Natural killer cell (primary cell): Measurements from ENCODE around the gene RABGAP1L. TPM values are rescaled to one million over a fixed set of nuclear protein-coding genes. Genes with fewer than 3 reads are reported as not detected.
A peak's percentile ranks its signal among the peaks of the same experiment; 100 is the strongest.

Experiments
- ATAC-seq, 3 donors: fragments of 150-1000 bp in 2 of 3; fragments of 200-7000 bp in 1 of 3; cut with Tn5 transposase; 1 replicate in 1 of 3; 2 replicates in 2 of 3; pipeline ENCODE4 v1.10.0; 2021; ENCODE audit warnings: mild to moderate bottlenecking in 2 of 3, moderate library complexity in 2 of 3
- DNase-seq, 2 donors: peaks; one replicate each; pipeline versions ENCODE4 v3.0.0 to v3.0.0-alpha.2; 2013 to 2021; ENCODE audit warnings: mixed read lengths in 1 of 2
- H3K27ac ChIP-seq: one replicate; pipeline ENCODE4 v1.5.1; 2013; ENCODE audit warnings: mild to moderate bottlenecking, low read length
- H3K27me3 ChIP-seq: one replicate; pipeline ENCODE4 v1.6.1; 2013; ENCODE audit warnings: low read length; ENCODE audit not compliant: control insufficient read depth, insufficient read depth
- H3K36me3 ChIP-seq: one replicate; pipeline ENCODE4 v1.6.1; 2013; ENCODE audit warnings: low read length; ENCODE audit not compliant: control insufficient read depth, insufficient read depth
- H3K4me1 ChIP-seq: one replicate; pipeline ENCODE4 v1.6.1; 2013; ENCODE audit warnings: low read length; ENCODE audit not compliant: control insufficient read depth, insufficient read depth
- H3K4me3 ChIP-seq: one replicate; pipeline ENCODE4 v1.5.1; 2013; ENCODE audit warnings: low read length
- H3K9me3 ChIP-seq: one replicate; pipeline ENCODE4 v1.6.1; 2013; ENCODE audit warnings: low read length; ENCODE audit not compliant: control insufficient read depth, insufficient read depth
- H3K27ac Mint-ChIP-seq, 2 donors: one replicate each; pipeline ENCODE4 v1.8.0; 2022; ENCODE audit warnings: mild to moderate bottlenecking in 2 of 2, mixed read lengths in 2 of 2, moderate library complexity in 1 of 2
- H3K27me3 Mint-ChIP-seq, 2 donors: one replicate each; pipeline ENCODE4 v1.8.0; 2022; ENCODE audit warnings: low read depth in 2 of 2, mixed read lengths in 2 of 2
- H3K36me3 Mint-ChIP-seq: one replicate; pipeline ENCODE4 v1.8.0; 2022; ENCODE audit warnings: mixed read lengths
- H3K4me1 Mint-ChIP-seq, 2 donors: one replicate each; pipeline ENCODE4 v1.8.0; 2022; ENCODE audit warnings: mixed read lengths in 2 of 2
- H3K4me3 Mint-ChIP-seq: one replicate; pipeline ENCODE4 v1.8.0; 2022; ENCODE audit warnings: mild to moderate bottlenecking, moderate library complexity, mixed read lengths
- H3K9me3 Mint-ChIP-seq, 2 donors: one replicate each; pipeline ENCODE4 v1.8.0; 2022; ENCODE audit warnings: mixed read lengths in 2 of 2
- WGBS: methylation state at CpG from one replicate; pipeline ENCODE4 v1.1.7; 2013; ENCODE audit warnings: missing lambda C conversion rate; ENCODE audit not compliant: insufficient coverage; 5-methylcytosine and 5-hydroxymethylcytosine counted together
- intact Hi-C: fragments of 100-400 bp; cut with micrococcal nuclease; formaldehyde crosslinking; loops from one replicate; pipeline ENCODE4 v1.14.2; 2022
- total RNA-seq, 4 donors: library from RNA; stranded (reverse); fragments of 120-200 nt in 1 of 4; gene quantifications; one replicate each; pipeline versions ENCODE4 v1.2.3 to v1.2.4, GENCODE V29; 2013 to 2022
- TF ChIP-seq, protein P1 (sequence below): fragments of 200-600 bp; IDR thresholded peaks from one replicate; pipeline ENCODE4 v1.8.0; 2022; ENCODE audit warnings: antibody characterized with exemption

Gene RABGAP1L
- total RNA-seq, 3 donors from 2014 or later (not counting 1 experiment from before 2014, with no cell fraction given) = 145 to 168 (median 153) TPM

DNA sequence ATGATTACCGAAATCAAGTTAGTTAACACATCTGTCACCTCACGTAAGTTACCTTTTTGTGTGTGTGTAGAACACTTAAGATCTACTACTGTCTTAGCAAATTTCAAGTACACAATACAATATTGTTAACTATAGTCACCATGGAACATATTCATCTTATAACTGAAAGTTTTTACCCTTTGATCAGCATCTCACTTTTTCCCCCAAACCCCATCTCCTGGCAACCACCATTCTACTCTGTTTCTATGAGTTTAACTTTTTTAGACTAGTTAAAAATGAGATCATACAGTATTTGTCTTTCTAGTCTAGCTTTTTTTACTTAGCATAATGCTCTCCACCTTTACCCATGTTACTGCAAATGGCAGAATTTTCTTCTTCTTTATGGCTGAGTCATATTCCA lies 124.7 kb downstream of the RABGAP1L start:
- H3K4me3 ChIP-seq = no peak overlapping the region
- H3K4me1 Mint-ChIP-seq = peaks cover 9 to 14% of the 10 kb centered on the region in 2 donors
- ATAC-seq (no peak), DNase-seq (no peak)
- TF ChIP-seq, protein P1, sequence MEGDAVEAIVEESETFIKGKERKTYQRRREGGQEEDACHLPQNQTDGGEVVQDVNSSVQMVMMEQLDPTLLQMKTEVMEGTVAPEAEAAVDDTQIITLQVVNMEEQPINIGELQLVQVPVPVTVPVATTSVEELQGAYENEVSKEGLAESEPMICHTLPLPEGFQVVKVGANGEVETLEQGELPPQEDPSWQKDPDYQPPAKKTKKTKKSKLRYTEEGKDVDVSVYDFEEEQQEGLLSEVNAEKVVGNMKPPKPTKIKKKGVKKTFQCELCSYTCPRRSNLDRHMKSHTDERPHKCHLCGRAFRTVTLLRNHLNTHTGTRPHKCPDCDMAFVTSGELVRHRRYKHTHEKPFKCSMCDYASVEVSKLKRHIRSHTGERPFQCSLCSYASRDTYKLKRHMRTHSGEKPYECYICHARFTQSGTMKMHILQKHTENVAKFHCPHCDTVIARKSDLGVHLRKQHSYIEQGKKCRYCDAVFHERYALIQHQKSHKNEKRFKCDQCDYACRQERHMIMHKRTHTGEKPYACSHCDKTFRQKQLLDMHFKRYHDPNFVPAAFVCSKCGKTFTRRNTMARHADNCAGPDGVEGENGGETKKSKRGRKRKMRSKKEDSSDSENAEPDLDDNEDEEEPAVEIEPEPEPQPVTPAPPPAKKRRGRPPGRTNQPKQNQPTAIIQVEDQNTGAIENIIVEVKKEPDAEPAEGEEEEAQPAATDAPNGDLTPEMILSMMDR = no peak
- peaks cover 38% of the 10 kb centered on the region for H3K36me3 ChIP-seq
- H3K27me3 Mint-ChIP-seq = no peaks in the 10 kb centered on the region
- peaks cover 0 to 5% of the 10 kb centered on the region in 2 donors for H3K9me3 Mint-ChIP-seq
- no peaks in the 10 kb centered on the region for H3K27me3 ChIP-seq
- H3K27ac Mint-ChIP-seq = no peak overlapping the region
- WGBS = no CpG with 5 or more reads among the region's 2 CpGs
- H3K27ac ChIP-seq = no peak overlapping the region
- no peak overlapping the region for H3K4me3 Mint-ChIP-seq
- peaks cover 24% of the 10 kb centered on the region for H3K36me3 Mint-ChIP-seq
- intact Hi-C loops = no loop called here
- no peaks in the 10 kb centered on the region for H3K9me3 ChIP-seq
- no peaks in the 10 kb centered on the region for H3K4me1 ChIP-seq

DNA sequence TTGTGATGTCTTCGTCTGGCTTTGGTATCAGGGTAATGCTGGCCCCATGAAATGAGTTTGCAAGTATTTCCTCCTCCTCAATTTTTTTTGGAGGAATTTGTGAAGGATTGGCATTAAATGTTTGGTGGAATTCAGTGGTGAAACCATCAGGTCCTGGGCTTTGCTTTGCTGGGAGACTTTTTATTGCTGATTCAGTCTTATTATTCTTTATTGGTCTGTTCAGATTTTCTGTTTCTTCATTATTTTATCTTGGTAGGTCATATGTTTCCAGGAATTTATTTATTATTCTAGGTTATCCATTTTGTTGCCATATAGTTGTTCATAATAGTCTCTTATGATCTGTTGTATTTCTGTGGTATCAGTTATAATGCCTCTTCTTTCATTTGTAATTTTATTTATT lies 126.7 kb downstream of the RABGAP1L start:
- Mint-ChIP-seq H3K27me3 (no peaks in the 10 kb centered on the region), H3K4me3 (no peak overlapping the region), H3K9me3 (peaks cover 0 to 7% of the 10 kb centered on the region in 2 donors), H3K4me1 (peaks cover 9 to 10% of the 10 kb centered on the region in 2 donors), H3K27ac (peak overlapping the region in 1 of 2 donors; percentile 39), H3K36me3 (peaks cover 26% of the 10 kb centered on the region)
- Histone ChIP-seq H3K9me3 (peaks cover 7% of the 10 kb centered on the region), H3K4me1 (no peaks in the 10 kb centered on the region), H3K4me3 (no peak overlapping the region), H3K36me3 (peaks cover 48% of the 10 kb centered on the region), H3K27ac (no peak overlapping the region), H3K27me3 (no peaks in the 10 kb centered on the region)
- WGBS = 100% methylated on average over 1 of the region's 1 CpG
- TF ChIP-seq, protein P1 = no peak
- ATAC-seq = no peak
- no peak for DNase-seq
- intact Hi-C loops = no loop called here

DNA sequence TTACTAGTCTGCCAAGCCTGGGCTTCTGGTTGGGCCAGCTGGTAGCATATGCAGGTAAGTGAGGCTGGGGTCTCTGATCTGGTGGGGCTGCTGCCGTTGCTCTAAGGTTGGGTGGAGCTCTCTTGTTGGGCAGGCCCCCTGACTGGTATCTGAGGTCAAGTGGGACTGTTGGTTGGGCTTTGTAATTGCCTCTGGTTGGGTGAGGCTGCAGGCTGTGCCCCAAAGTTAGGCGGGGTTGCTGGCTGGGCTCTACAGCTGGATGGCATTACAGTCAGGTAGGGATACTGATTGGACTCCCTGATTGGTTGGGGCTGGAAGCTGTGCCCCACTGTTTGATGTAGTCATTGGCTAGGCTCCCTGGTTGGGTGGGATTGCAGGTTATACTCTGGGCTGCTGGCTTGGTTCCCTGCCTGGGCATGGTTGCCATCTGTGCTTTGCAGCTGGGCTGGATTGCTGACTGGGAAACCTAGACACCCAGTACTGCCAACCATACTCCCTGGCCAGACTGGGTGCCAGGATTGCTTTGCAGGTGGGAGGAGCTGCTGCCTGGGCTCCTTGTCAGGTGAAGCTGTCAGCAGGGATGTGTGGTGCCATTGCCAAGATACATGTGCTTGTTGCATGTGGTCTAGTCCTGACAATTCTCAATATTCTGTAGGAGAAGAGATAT lies 130.5 kb downstream of the RABGAP1L start:
- Histone ChIP-seq H3K27ac (no peak overlapping the region), H3K27me3 (no peaks in the 10 kb centered on the region), H3K36me3 (peaks cover 33% of the 10 kb centered on the region), H3K9me3 (peaks cover 7% of the 10 kb centered on the region), H3K4me3 (no peak overlapping the region), H3K4me1 (no peaks in the 10 kb centered on the region)
- Mint-ChIP-seq H3K4me1 (peaks cover 10 to 15% of the 10 kb centered on the region in 2 donors), H3K4me3 (no peak overlapping the region), H3K27ac (no peak overlapping the region), H3K9me3 (peaks cover 2 to 12% of the 10 kb centered on the region in 2 donors), H3K36me3 (peaks cover 39% of the 10 kb centered on the region), H3K27me3 (no peaks in the 10 kb centered on the region)
- intact Hi-C loops = no loop called here
- WGBS = 48% methylated on average over 2 of the region's 2 CpGs
- no peak for DNase-seq
- no peak for ATAC-seq
- TF ChIP-seq, protein P1 = no peak

DNA sequence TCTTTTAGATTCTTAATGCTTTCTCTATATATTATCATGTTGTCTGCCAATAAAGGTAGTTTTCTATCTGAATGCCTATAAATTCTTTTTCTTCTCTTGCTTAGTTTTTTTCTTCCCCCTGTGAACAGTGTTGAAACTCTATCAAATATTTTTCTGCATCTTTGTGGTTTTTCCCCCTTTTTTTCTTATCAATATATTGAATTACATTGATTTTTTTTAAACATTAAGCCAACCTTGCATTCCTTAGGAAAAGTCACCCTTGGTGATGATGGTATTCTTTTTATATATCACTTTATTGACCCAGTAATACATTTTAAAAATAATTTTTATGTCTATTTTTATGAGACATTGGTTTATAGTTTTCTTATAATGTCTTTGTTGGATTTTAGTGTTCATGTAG lies 131.7 kb downstream of the RABGAP1L start:
- Histone ChIP-seq H3K36me3 (peaks cover 33% of the 10 kb centered on the region), H3K4me1 (no peaks in the 10 kb centered on the region), H3K27ac (no peak overlapping the region), H3K9me3 (peaks cover 7% of the 10 kb centered on the region), H3K4me3 (no peak overlapping the region), H3K27me3 (no peaks in the 10 kb centered on the region)
- H3K4me3 Mint-ChIP-seq = no peak overlapping the region
- DNase-seq = no peak
- TF ChIP-seq, protein P1 = no peak
- H3K36me3 Mint-ChIP-seq = peaks cover 39% of the 10 kb centered on the region
- intact Hi-C loops = no loop called here
- peaks cover 2 to 12% of the 10 kb centered on the region in 2 donors for H3K9me3 Mint-ChIP-seq
- no peak overlapping the region for H3K27ac Mint-ChIP-seq
- ATAC-seq = no peak
- no peaks in the 10 kb centered on the region for H3K27me3 Mint-ChIP-seq
- H3K4me1 Mint-ChIP-seq = peaks cover 7 to 11% of the 10 kb centered on the region in 2 donors
